ENCODE data around the gene ECD. TPM values are rescaled to one million over a fixed set of nuclear protein-coding genes. Genes with fewer than 3 reads are reported as not detected.

ECD gene
- total RNA-seq, 4 donors from 2014 or later = 6.4 to 27.0 (median 24.7) TPM

DNA sequence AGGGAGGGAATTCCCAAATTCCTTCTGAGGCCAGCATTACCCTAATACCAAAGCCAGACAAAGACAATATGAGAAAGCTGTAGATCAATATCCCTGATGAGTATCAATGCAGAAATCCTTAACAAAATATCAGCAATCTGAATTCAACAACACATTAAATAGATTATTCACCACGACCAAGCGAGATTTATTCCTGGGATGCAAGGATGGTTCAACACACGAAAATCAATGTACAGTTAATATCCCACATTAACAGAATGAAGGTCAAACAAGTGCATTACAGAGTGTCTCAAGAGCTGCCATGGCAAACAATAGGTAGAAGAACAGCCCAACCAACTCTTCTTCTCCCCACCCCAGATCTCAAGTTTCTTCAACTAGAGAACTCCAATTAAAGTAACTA lies 6.1 kb downstream of the ECD start:
- Histone ChIP-seq H3K4me1 (peaks cover under 1 to 43% (median 9%) of the 10 kb centered on the region in 4 donors), H3K36me3 (peaks cover 0 to 24% (median 11%) of the 10 kb centered on the region in 4 donors), H3K4me3 (no peak overlapping the region), H3K27me3 (no peaks in the 10 kb centered on the region), H3K9me3 (no peaks in the 10 kb centered on the region), H3K27ac (no peak overlapping the region)
- no peak for DNase-seq
- WGBS, 2 donors (ENCODE audit: low coverage in 1 of 2) = 87 to 100% methylated on average over 3 of the region's 3 CpGs
- no peak for TF ChIP-seq EP300 (IDR thresholded peaks at IDR 0.05; ENCODE audit: low read depth)
- no peak for TF ChIP-seq POLR2A (IDR thresholded peaks at IDR 0.05)
- TF ChIP-seq, protein P1, sequence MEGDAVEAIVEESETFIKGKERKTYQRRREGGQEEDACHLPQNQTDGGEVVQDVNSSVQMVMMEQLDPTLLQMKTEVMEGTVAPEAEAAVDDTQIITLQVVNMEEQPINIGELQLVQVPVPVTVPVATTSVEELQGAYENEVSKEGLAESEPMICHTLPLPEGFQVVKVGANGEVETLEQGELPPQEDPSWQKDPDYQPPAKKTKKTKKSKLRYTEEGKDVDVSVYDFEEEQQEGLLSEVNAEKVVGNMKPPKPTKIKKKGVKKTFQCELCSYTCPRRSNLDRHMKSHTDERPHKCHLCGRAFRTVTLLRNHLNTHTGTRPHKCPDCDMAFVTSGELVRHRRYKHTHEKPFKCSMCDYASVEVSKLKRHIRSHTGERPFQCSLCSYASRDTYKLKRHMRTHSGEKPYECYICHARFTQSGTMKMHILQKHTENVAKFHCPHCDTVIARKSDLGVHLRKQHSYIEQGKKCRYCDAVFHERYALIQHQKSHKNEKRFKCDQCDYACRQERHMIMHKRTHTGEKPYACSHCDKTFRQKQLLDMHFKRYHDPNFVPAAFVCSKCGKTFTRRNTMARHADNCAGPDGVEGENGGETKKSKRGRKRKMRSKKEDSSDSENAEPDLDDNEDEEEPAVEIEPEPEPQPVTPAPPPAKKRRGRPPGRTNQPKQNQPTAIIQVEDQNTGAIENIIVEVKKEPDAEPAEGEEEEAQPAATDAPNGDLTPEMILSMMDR (IDR thresholded peaks at IDR 0.05) = no peak
- TF ChIP-seq POLR2AphosphoS5 (IDR thresholded peaks at IDR 0.05) = no peak
- in situ Hi-C loops (cut with MboI; ENCODE audit: low pct_ligation_motif_present in 1 of 4, low pct_unique_long_range_greater_than_20kb in 1 of 4, low sequenced_read_pairs in 3 of 4) (loop anchor here in 2 of 4 donors (10.0 to 25.0 kb wide), 3 partner anchors 57 to 799 kb away; partner anchors contain the start of genes DNAJB12 (in 1 of the 2) and P4HA1 (in 1 of the 2)), intact Hi-C loops (cut with DNase I; ENCODE audit: low total_unique reads) (no loop called here)

DNA sequence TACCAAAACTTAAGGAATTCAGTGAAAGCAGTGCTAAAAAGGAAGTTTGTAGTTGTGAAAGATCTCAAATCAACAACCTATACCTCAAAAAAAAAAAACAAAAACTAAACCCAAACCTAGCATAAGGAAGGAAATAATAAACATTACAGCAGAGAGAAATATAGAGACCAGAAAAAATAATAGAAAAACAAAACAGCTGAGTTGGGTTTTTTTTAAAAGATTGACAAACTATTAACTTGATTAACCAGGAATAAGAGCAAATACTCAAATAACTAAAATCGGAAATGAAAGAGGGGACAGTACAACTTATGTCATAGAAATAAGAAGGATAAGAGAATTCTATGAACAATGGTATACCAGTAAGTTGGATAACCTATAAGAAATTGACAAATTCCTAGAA lies 6.7 kb downstream of the ECD start:
- no peak overlapping the region for H3K4me3 ChIP-seq
- no peak for DNase-seq
- intact Hi-C loops (cut with DNase I; ENCODE audit: low total_unique reads) = no loop called here
- H3K9me3 ChIP-seq = no peaks in the 10 kb centered on the region
- peaks cover 0 to 37% (median 3%) of the 10 kb centered on the region in 4 donors for H3K4me1 ChIP-seq
- WGBS, 2 donors (ENCODE audit: low coverage in 1 of 2) = 88 to 100% methylated on average over 1 of the region's 1 CpG
- H3K27me3 ChIP-seq = no peaks in the 10 kb centered on the region
- in situ Hi-C loops (cut with MboI; ENCODE audit: low pct_ligation_motif_present in 1 of 4, low pct_unique_long_range_greater_than_20kb in 1 of 4, low sequenced_read_pairs in 3 of 4) = loop anchor here in 2 of 4 donors (10.0 to 25.0 kb wide), 3 partner anchors 56 to 799 kb away; partner anchors contain the start of genes DNAJB12 (in 1 of the 2) and P4HA1 (in 1 of the 2)
- no peak overlapping the region for H3K27ac ChIP-seq
- no peak for TF ChIP-seq EP300 (IDR thresholded peaks at IDR 0.05; ENCODE audit: low read depth)
- TF ChIP-seq POLR2A (IDR thresholded peaks at IDR 0.05) = no peak
- TF ChIP-seq POLR2AphosphoS5 (IDR thresholded peaks at IDR 0.05) = no peak
- TF ChIP-seq, protein P1 (IDR thresholded peaks at IDR 0.05) = no peak
- peaks cover 0 to 28% (median 12%) of the 10 kb centered on the region in 4 donors for H3K36me3 ChIP-seq

DNA sequence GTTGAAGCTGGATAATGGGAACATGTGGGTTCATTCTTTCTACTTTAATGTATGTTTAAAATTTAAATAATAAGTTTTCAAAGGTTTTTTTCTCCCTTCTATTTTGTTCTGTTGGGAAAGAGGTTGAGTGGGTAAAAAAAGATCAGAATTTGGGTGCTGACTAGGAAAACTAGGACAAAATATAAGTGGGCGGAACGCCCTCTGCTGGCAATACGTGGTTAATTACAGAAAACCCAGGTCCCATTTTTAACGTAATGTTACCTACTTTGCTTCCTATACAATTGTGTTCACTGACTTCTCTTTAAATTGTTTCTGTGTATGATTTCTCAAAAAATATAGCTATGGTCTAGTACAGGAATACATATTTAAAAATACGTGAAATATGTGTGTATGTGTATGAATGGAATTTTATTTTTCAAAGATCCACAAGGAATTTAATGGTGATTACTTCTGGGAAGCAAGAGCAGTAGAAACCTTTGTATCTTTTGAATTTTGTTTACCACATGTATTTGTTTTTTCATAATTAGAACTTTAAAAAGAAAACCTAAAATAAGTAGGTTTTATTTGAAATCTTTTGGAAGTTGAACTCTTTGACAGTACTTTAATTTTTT lies 8.7 kb downstream of the ECD start:
- DNase-seq = peak; percentile 61
- Histone ChIP-seq H3K9me3 (no peaks in the 10 kb centered on the region), H3K4me3 (no peak overlapping the region), H3K36me3 (peaks cover 0 to 47% (median 15%) of the 10 kb centered on the region in 4 donors), H3K27ac (no peak overlapping the region), H3K4me1 (peaks cover 0 to 24% (median 3%) of the 10 kb centered on the region in 4 donors), H3K27me3 (no peaks in the 10 kb centered on the region)
- intact Hi-C loops (cut with DNase I; ENCODE audit: low total_unique reads) (no loop called here), in situ Hi-C loops (cut with MboI; ENCODE audit: low pct_ligation_motif_present in 1 of 4, low pct_unique_long_range_greater_than_20kb in 1 of 4, low sequenced_read_pairs in 3 of 4) (loop anchor here in 2 of 4 donors (5.0 to 25.0 kb wide), 2 partner anchors 62 to 797 kb away; partner anchors contain the start of genes DNAJB12 (in 1 of the 2) and P4HA1 (in 1 of the 2))
- WGBS, 2 donors (ENCODE audit: low coverage in 1 of 2) = 5% methylated on average over 5 of the region's 5 CpGs
- TF ChIP-seq POLR2AphosphoS5 (IDR thresholded peaks at IDR 0.05) = no peak
- TF ChIP-seq EP300 (IDR thresholded peaks at IDR 0.05; ENCODE audit: low read depth) = no peak
- TF ChIP-seq, protein P1 (IDR thresholded peaks at IDR 0.05) = peak; percentile 71 to 77 (median 76)
- no peak for TF ChIP-seq POLR2A (IDR thresholded peaks at IDR 0.05)

DNA sequence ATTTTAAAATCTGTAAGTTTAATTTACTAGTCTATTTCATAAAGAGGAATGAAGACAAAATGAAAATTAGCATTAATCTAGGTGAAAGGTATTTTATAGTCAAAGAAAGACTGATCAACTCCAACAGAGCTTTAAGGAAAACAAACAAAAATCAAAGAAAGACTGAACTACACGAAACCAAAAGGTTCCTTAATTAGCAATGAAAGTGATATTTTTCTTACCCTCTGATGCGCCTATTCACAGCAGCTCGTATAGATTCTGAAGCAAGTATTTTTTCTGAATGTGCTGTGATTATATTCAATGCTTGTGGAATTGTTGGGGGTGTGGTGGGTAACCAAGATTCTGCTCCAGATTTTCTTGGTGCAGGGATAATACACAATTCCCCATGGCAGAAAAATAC lies 11.8 kb downstream of the ECD start:
- H3K27ac ChIP-seq = no peak overlapping the region
- H3K36me3 ChIP-seq = peaks cover 0 to 61% (median 16%) of the 10 kb centered on the region in 4 donors
- H3K4me3 ChIP-seq = no peak overlapping the region
- DNase-seq = no peak
- intact Hi-C loops (cut with DNase I; ENCODE audit: low total_unique reads) = no loop called here
- in situ Hi-C loops (cut with MboI; ENCODE audit: low pct_ligation_motif_present in 1 of 4, low pct_unique_long_range_greater_than_20kb in 1 of 4, low sequenced_read_pairs in 3 of 4) = loop anchor here in 2 of 4 donors (5.0 to 25.0 kb wide), 2 partner anchors 59 to 794 kb away; partner anchors contain the start of genes DNAJB12 (in 1 of the 2) and P4HA1 (in 1 of the 2)
- H3K27me3 ChIP-seq = no peaks in the 10 kb centered on the region
- peaks cover 0 to 5% (median 0%) of the 10 kb centered on the region in 4 donors for H3K4me1 ChIP-seq
- TF ChIP-seq, protein P1 (IDR thresholded peaks at IDR 0.05) = no peak
- TF ChIP-seq POLR2AphosphoS5 (IDR thresholded peaks at IDR 0.05) (no peak), POLR2A (IDR thresholded peaks at IDR 0.05) (no peak), EP300 (IDR thresholded peaks at IDR 0.05; ENCODE audit: low read depth) (no peak)
- 79 to 96% methylated on average over 3 of the region's 3 CpGs for whole genome bisulfite sequencing, 2 donors (ENCODE audit: low coverage in 1 of 2)
- H3K9me3 ChIP-seq = no peaks in the 10 kb centered on the region
